ENCODE data around the gene HK1.

Gene HK1

DNA sequence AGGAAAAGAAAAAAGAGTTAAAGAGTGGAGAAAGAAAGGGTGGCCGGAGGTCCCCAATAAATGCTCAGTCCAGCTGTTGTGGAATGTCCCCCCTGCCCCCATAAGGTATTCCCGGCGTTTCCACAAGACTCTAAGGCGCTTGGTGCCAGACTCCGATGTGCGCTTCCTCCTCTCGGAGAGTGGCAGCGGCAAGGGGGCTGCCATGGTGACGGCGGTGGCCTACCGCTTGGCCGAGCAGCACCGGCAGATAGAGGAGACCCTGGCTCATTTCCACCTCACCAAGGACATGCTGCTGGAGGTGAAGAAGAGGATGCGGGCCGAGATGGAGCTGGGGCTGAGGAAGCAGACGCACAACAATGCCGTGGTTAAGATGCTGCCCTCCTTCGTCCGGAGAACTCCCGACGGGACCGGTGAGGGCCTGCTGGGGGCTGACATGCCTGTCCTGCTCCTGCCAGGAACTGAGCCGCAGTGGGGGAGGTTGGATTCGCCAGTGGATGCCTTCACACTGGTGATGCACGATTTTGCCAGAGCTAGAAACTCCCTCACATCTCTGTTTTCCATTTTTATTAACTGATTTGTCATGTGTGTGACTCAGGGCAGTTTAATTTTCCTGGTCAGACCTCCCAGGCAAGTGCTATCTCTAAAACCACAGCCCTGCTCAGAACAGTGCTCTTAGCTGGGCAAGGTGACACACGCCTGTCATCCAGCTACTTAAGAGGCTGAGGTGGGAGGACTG is 104.3 kb downstream of the HK1 start:
- no peak for DNase-seq

DNA sequence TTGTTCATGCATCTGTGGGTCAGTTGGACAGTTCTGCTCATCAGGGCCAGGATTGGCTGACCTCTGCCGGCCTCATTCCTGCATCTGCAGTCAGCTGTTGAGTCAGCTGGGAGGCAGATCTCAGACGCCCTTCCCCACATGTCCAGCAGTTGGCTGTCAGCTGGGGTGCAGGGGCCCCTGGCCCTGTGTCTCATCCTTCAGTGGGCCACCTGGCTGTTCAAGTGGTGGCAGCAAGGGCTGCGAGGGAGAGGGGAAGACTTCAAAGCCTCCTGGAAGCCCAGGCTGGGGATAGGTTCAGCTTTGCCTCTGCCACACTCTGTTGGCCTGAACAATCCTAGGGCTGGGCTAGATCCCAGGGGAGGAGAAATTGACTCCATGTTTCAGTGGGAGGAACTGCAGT is 105.3 kb downstream of the HK1 start:
- no peak for DNase-seq

DNA sequence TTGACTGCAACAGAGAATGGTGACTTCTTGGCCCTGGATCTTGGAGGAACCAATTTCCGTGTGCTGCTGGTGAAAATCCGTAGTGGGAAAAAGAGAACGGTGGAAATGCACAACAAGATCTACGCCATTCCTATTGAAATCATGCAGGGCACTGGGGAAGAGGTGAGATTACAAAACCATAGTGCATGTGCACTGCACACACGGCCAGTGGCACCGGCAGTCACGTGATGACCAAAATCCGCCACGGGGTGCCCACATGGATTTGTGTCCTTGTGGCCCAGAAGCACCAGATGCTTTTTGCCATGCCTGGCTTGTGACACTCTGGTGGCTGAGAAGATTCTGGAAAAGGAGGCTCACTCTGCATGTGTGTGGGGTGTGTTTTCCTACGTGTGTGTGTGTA is 106.0 kb downstream of the HK1 start:
- DNase-seq, result no peak

DNA sequence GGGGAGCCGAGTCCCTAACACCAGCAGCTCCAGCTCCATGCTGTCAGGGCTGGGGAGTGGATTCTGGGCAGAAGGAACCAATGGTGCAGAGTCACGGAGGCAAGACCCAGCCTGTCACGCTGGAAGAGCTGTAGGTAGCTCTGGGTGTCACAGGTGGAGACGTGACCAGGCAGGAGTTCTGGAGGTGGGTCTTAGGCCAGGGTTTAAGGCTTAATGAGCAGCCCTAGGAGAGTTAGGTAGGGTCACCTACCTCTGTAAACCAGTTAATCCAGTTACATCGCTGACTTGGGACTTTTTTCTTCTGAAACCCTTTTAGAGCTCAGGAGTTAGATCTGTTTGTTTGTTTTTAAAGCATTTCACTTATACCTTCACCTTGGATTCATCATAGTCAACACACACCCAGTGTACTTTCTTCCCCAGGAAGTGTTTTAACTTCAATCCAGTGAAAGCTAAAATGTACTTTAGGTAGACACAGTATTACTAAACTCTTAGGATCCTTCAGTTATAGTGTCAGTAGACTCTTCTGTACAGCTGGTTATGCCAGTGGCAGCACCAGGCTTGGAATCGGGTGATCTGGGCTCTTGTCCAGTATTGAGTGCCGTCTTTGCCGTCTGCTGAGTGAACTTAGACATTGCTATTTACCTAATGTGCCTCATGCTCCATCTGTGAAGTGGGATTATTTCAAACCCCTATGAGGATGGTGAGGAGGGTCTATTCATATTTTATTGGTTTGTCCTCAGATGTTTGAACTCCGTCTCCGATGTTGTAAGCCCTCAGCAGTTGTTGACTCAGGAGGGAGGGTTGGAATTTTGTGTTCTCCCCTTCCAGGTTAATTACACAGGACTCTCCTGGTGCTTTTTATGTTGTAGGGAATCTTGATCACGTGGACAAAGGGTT is 107.4 kb downstream of the HK1 start:
- DNase-seq, result no peak

DNA sequence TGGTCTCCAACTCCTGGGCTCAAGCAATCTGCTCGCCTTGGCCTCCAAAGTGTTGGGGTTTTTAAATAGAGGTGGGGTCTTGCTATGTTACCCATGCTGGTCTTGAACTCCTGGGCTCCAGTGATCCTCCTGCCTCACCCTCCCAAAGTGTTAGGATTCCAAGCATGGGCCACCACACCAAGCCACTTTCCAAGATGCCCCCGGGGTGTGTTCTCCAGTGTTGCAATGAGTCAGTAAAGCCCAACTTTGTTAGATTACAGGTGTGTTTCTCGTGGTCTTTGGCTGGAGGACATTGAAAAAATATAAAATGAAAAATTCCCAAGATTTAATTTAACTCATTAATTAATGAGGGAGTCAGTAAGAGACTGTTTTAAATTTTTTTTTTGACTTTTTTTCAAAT is 109.2 kb downstream of the HK1 start:
- no peak for DNase-seq

DNA sequence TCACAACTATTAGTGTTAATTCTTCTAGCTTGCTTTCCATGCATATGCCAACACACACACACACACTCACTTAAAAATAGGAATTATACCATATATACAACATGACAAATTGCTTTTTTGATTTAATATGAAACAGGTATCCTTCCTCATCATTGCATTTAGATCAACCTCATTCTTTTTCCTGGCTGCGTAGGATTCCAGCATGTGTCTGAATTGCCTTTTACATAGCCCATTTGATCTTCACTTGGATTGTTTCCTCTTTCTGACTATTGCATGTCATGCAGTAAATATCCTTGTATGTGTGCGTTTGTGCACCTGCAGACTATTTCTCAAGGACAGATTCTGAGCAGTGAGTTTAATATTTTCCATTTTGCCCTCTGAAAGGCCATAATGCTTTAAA is 110.2 kb downstream of the HK1 start:
- no peak for DNase-seq

DNA sequence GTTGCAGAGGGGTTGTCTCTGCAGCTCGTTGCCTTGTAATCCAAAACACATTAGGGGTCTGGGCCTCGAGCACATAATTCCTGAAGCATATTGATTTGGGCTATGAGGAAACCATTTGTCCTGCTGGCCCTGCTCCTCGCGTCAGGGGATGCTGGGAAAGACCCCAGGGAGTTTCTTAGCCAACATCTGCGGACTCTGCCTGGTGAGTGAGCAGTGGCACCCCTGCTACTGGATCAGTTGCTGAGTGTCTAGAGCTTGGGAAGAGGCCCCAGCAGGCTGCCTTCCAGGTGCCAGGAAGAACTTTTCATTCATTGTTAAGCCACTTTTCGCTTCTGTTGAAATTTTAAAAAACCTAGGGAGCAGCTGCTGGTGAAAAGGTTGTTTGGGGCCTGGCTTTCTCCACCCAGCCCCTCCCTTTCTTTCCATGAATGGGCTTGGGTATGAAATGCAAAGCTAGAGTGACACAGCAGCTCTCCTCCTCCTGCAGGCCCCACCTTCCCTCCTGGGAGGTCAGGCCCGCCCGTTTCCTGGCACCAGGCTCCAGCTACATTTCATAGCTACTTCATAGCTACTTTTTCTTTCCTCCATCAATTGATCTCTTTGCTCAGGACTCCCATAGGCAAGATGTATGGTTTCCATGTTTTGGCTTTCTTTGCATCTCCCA is 111.7 kb downstream of the HK1 start:
- DNase-seq, result no peak

DNA sequence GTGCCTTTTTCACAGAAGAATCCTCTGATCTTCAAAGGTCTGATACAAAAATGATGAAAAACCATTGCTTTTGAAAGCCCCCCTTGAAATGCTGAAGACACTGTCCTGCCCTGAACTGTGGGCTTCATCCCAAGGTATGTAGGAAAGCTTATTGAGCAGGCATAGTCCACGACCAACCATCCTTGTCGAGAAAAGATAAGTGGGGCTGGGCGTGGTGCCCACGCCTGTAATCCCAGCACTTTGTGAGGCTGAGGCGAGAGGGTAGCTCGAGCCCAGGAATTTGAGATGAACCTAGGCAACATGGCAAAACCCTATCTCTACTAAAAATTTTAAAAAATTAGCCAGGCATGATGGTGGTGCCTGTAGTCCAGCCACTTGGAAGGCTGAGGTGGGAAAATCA is 112.9 kb downstream of the HK1 start:
- DNase-seq, result no peak

DNA sequence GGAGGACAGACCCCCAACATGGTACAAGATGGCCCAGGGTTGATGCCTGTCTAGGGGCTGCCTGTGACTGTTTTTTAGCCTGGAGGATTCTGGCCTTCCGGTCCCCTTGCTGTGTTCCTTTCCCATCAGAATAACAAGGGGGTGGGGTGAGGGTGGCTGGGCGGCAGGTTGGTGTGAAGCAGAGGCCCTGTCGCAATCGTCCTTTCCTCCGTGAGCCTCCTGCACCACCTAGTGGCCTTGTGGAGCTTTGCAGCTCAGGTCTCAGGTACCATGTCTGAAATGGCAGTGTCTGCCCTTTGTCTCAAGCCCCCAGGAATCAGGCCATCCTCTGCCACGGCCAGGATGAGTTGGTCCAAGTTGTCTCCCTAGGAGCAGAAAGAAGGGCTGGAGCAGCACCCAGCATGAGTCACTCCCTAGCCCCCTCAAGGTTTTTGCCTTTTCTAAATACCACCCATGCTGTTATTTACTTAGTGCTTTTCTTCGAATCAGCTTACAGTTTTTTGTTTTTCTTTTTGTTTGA is 114.2 kb downstream of the HK1 start:
- peak; percentile 40 to 52 for DNase-seq

DNA sequence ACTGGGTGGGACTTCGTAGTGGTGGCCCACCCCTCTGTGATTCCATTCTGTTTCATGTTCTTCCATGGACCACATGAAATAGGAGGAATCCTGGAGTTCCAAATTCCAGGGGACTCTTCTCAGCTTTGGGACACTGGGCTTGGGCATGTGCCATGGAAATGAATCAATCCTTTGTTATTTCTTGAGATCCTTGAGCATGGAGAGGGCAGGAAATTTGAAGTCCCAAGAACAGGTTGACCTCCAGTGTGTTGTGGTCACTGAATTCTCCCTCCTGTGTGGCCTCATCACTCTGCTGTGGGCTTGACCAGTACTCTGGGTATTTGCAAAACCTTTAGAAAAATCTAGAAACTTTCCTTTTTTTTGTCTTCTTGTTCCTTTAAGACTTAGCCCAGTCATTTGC is 115.7 kb downstream of the HK1 start:
- DNase-seq, result no peak

DNA sequence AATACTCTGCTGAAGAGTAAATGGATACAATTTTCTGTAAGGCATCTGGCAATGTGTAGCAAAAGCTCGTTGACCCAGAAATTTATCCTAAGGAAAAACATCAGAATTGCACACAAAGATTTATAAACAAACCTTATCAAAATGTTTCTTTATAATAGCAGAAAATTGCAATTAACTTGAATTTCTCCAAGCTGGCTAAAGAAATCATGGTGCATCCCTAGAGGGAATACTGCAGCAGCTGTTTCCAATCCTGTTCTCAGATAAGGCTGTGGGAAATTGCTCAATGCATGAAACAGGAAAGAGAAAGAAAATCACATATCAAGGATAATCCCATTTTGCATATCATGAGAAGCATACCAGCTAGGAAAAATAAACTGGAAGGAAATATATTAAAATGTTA is 119.7 kb downstream of the HK1 start:
- DNase-seq, result no peak

DNA sequence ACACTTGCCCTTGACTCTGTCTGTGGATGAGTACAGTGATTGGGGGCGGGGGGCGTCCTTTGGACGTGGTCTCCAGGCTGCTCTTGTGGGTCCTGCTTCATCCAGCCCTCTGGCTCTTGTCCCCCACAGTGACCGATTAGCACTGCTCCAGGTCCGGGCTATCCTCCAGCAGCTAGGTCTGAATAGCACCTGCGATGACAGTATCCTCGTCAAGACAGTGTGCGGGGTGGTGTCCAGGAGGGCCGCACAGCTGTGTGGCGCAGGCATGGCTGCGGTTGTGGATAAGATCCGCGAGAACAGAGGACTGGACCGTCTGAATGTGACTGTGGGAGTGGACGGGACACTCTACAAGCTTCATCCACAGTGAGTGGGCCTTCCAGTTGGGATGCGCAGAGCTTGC is 120.2 kb downstream of the HK1 start:
- no peak for DNase-seq

DNA sequence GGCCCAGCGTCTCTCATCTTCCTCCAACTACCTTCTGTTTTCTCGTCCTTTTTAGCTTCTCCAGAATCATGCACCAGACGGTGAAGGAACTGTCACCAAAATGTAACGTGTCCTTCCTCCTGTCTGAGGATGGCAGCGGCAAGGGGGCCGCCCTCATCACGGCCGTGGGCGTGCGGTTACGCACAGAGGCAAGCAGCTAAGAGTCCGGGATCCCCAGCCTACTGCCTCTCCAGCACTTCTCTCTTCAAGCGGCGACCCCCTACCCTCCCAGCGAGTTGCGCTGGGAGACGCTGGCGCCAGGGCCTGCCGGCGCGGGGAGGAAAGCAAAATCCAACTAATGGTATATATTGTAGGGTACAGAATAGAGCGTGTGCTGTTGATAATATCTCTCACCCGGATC is 122.6 kb downstream of the HK1 start:
- DNase-seq, result no peak

DNA sequence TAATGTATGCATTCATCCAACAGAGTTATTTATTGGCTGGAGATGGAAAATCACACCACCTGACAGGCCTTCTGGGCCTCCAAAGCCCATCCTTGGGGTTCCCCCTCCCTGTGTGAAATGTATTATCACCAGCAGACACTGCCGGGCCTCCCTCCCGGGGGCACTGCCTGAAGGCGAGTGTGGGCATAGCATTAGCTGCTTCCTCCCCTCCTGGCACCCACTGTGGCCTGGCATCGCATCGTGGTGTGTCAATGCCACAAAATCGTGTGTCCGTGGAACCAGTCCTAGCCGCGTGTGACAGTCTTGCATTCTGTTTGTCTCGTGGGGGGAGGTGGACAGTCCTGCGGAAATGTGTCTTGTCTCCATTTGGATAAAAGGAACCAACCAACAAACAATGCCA is 123.1 kb downstream of the HK1 start:
- no peak for DNase-seq

DNA sequence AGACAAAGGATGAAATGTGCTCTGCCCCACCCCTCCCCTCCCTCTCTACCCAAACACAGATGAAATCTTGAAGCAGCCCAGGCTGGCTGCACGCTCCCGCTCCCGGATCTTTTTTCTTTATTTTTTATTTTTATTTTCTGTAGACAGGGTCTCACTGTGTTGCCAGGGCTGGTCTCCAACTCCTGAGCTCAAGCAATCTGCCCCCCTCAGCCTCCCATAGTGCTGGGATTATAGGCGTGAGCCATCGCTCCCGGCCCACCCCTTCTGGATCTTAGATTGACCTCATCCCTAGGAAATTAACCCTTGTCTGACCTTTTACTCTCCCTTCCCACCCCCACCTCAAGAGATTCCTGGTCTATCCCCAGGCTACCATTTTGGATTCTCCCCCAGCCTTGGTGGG is 124.1 kb downstream of the HK1 start:
- no peak for DNase-seq

DNA sequence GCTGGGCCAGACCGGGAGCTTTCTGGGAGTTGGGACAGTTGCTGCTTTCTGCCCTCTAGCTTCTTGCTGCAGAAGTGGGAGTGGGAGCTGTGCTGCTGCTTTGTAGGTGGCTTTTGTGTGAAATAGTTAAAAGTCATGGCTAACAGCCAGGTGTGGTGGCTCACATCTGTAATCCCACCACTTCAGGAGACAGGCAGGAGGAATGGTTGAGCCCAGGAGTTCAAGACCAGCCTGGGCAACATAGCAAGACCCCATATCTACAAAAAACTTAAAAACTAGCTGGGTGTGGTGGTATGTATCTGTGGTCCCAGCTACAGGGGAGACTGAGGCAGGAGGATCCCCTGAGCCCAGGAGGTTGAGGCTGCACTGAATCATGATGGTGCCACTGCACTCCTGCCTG is 124.8 kb downstream of the HK1 start:
- no peak for DNase-seq

DNA sequence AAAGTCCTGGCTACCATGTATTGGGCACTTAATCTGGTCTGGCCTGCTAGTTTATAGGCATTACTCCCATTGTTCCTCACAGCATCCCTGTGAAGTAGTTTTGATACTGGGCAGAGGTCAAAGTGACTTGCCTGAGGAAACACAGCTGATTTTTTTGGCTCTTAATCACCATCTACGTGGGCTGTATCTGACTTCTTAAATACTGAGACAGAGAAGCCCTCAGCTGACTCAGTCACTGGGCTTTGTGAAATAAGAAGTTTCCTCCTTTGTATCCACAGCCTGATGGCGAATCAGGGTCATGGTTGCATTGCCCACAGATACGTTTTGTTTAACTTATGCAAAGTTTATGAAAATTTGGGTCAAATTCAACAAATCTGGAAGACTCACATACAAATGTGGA is 125.2 kb downstream of the HK1 start:
- no peak for DNase-seq

DNA sequence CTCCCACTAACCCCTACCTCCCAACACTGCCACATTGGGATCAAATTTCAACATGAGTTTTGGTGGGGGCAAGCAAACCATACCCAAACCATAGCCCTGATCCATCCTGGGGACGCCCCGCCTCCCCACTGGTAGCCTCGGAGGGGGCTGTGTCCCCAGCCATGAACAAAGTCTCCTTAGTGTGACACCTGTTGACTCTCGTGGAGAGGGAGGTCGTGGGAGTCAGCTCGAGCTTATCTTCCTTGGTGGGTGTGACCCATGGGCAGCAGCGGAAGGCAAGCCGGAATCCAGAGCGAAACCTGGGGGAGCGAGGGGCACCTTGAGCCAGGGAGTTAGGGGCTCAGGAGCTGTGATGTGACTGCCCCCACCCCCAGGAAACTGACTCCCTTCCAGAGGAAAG is 126.5 kb downstream of the HK1 start:
- DNase-seq, result no peak

DNA sequence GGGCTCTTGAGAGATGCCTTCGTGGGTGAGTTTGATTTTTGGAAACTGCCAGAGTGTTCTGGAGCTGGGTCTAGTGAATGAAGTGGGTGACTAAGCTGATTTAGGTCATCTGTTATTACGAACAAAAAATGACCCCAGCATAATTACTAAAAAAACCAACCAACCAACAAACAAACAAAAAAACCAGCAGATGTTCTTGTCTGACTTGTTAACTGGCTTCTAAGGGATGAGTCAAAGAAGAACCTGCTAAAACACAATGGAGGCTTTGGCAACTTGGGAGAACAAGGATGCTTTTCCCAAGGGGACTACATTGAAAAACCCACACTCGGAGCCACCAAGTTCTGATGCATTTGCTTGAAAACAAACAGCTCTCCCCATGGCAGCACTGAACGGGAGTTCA is 126.9 kb downstream of the HK1 start:
- DNase-seq, result no peak

DNA sequence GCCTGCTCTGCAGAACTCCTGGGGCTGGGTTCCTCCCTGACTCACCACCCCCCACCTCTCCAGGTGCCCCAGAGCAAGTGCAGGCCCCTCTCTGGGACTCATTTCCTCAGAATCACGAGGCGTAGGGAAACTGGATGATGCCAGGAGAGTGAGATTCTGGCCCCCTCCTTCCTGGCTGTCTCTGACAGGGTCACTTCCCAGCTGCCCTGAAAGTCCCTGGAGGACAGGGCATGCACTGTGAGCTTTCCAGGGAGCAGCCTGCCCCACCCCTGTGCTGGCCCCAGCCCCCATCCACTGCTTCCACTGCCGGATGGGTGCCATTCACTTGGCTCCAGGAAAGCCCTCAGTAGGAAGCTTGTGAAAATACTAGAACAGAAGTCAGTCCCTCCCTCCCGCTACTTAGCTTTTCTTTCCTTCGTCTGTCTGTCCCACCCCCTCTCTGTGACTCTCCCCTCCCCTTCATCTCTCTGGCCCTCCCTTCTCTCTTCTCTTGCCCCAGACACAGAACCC is 128.1 kb downstream of the HK1 start:
- no peak for DNase-seq

DNA sequence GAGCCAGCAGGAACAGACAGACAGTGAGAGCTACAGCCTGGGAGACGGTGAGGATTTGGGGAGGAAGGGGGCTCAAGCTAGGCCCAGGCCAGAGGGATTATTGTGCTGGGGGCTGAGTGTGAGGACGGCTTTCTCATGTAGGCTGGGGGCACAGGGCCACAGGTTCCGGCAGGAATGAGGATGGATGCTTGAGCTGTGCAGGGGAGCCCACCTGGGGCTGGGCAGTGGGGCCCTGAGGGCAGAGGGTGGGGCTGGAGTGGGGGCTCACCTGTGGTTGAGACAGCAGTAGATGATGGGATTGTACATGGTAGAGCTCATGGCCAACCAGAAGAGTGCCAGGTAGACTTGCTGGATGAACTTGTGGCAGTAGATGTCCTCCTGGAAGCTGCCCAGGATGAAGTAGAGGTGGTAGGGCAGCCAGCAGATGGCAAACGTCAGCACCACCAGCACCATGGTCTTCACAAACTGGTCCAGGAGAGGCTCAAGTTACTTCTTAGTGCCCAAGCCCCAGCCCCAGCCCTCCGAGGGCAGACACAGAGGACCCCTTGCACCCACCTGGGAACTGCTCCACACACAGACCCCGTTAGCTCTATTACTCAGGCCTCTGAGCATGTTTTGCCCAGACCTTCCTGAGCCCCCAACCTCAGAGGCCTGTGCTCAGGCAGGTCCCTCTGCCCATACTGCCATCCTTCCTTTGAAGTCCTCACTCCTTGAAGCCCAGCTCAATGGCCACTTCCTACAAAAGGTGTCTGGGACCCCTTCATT is 128.7 kb downstream of the HK1 start:
- DNase-seq, result no peak

DNA sequence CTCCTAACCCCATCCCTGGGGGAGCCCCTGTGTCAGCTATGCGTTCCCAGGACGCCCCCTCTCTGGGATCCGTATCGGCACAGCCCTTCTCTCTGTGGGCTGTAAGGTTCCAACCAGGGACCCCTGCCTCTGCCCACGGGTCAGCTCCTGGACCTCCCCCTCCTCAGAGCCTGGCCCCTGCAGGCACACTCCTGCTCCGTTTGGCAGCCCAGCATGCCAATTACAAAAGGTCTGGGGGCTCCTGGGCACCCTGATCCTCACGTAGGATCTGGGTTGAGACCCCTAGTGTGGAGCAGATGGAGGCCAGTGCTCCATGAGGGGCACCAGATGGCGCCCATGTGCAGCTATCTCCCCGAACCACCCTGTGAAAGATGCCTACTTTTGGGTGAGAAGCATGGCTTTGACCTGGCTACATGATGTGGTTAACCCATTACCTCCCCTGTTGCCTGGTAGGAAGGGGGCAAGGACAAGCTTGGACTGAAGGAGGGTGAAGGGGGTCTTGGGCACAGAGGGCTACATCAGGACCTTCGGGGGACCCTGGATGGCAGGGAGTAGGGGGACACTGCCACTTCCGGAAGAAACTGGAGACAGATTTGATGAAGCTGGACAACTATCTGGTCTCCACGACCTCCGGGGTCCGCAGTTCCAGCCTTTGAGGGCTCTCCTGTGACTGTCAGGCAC is 129.5 kb downstream of the HK1 start:
- DNase-seq, result peak in 1 of 2 experiments; percentile 3
